GM19452 (cell line): ENCODE results near the gene ZDHHC16.
A peak's percentile ranks its signal among the peaks of the same experiment; 100 is the strongest.
"Not testable (repeated sequence)": the region's sequence is repeated elsewhere in the genome, so short reads cannot be mapped to it uniquely, and the experiment has no call there.

ENCODE experiments used
- ATAC-seq: cut with Tn5 transposase; IDR thresholded peaks from one replicate; pipeline ENCODE4 v1.9.1; 2021; ENCODE audit not compliant: unreplicated experiment

ZDHHC16 gene

GRCh38 chr10:97475936-97476594 lies 30.1 kb downstream of the ZDHHC16 start:
- no peak for ATAC-seq

DNA sequence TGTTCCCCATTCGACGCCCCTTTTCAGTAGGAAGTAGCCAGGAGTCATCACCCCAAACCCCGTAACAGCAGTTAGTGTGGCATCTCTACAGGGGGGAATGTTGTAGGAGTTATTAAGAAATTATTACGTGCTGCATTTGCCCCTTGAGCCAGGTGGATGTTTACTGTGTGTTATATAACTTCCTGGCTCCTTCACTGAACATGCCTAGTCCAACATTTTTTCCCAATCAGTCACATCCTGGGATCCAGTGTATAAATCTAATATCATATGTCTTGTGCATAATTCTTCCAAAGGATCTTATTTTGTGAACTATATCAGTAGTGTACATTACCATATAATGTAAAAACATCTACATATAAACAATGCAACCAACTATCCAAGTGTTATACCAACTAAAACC lies 33.4 kb downstream of the ZDHHC16 start:
- ATAC-seq, result not testable (repeated sequence)

DNA sequence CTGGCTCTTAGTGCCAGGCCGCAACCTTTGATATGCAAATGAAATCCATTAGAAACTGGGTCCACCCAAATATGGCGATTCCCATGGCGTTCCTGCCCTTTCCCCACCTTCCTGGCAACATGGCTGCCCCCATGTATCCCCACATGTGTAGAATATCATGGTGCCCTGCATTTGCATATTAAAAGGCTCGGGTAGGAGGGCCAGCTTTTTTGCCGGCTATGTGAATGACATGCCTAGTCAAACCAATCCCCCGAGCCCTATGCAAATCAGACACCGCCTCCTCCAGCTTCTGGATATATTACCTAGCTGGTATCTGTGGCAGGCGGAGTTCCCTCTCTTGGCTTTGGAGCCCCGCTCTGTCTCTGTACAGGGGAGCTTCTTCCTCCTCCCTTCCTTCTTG lies 34.0 kb downstream of the ZDHHC16 start:
- ATAC-seq, result no peak

DNA sequence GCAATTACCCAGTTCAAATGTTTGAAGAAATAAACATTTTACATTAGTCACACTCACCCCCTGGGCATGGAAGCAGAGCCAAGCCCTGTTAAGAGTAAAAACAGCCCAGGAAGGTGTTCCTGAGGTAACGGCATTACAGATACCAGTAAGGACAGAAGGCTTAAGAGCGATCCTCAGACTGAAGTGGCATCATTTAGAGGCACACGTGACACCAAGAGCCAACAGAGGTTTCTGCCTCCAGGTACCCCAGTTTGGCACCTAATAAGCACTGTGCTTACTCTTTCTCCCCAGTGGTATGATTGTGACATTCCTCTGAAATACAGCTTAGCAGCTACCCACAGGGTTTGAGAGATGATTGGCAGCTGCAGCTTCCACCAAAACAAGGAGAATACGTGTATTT lies 35.1 kb downstream of the ZDHHC16 start:
- ATAC-seq, result no peak

GRCh38 chr10:97482381-97482780 lies 36.4 kb downstream of the ZDHHC16 start:
- ATAC-seq, result no peak

GRCh38 chr10:97483506-97483905 lies 37.5 kb downstream of the ZDHHC16 start:
- ATAC-seq, result no peak

DNA sequence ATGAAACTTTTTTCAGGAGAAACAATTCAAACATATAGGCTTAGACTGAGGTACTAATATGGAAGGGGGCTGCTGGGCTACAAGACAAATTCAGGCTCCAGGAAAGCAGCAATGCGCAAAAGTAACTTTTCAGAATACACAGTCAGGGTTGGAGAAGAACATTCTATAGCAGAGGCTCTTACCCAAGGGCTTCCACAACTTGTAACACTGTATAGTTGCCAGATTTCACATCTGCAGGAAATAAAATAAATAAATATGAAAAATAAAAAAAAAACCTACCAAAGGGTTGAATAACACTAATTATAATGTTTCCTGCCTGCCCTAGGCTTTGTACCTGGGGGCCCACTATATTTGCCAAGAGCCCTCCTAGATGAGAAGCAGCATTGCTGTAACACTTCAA lies 37.9 kb downstream of the ZDHHC16 start:
- ATAC-seq, result no peak

DNA sequence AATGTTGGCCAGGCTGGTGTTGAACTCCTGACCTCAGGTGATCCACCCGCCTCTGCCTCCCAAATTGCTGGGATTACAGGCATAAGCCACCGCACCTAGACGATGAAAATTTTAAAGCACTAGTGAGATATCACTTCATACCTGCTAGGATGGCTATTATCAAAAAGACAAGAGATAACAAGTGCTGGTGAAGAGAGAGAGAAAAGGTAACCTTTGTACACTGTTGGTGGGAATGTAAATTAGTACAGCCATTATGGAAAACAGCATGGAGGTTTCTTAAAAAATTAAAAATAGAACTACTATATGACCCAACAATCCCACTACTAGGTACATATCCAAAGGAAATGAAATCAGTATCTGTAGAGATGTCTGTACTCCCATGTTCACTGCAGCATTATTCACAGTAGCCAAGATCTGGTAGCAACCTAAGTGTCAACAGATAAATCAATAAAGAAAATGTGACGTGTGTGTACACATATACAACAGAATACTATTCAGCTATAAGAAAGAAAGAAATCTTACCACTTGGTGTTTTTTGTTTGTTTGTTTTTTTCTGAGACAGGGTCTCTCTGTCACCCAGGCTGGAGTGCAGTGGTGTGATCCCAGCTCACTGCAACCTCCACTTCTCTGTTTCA lies 39.8 kb downstream of the ZDHHC16 start:
- ATAC-seq, result no peak

DNA sequence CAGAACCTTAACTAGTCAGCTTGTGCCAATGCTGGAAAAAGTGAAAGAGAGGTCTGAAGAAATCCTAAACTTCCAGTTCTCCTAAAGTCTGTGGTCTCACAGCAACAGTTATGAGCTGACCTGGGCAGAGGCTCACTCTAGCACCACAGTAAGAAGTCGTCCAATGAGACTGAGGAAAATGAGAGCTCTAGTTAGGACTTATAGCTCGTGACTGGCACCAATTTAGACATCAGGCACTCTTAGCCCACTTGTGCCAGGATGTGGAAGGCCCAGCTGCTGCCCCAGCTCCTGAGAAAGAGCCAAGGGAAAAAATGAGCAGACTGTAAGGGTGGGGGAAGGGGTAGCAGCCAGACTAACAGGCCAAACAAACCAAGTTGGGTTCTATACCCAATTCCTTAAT lies 44.6 kb downstream of the ZDHHC16 start:
- ATAC-seq, result no peak

- no peak for ATAC-seq
Observed at GRCh38 chr10:97494151-97494550, 48.2 kb downstream of the ZDHHC16 start.

- ATAC-seq, result no peak
Observed at GRCh38 chr10:97494863-97495506, 49.0 kb downstream of the ZDHHC16 start.

DNA sequence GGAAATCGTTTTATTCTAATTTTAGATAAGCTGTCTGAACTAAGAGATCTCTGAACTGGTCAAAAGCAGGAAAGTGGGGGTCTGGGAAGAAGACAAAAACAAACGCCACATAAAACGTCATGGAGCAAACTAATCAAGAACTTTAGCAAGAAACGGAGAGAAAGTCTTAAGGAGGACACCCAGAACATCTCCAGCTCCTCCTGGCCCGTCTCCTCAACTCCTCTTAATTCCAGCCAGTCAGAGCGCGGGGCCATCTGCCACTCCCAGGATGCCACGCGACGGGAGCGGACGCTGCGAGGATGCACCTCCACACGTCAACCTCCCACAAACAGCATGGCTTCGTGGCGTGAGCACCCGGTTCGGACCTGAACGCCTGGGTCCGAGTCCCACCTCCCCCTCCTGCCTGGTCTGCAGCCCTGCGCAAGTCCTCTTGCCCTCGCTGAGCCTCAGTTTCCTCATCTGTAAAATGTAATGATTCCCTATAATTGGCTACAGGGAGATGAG lies 51.6 kb downstream of the ZDHHC16 start:
- no peak for ATAC-seq

DNA sequence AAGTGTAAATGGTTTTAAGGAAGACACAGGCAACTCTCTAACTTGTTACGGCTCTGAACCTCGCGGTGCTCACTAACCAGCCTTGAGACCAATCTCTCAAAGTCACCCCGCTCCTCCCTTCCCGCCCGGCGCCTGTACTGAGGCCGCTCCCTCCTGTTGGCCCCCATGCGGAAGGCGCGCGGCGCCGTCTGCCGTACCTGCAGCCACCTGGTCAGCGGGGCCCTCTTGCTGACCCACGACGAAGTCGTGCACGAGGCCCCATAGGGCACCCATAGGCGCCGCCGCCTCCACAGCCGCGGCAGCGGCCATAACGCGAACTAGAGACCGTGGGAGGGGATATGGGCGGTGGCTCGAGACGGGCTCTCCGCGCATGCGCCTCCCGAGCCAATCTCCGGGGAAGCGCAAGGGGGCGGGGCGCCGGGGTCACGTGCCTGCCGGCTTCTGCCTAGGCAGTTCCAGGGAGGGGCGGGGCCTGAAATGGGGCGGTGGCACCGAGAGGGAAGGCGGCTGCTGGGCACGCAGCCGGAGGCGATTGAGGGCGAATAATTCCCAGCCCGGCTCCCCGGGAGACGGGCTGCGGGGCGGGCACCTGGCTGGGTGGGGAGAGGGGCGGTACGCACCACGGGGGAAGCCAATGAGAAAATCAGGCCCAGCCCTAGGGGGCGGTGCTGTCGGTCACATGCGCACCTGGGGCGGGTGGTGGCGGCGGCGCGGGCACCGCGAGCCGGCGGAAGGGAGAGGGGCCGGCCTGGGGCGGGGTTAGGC lies 52.3 kb downstream of the ZDHHC16 start, which contains the start of gene MMS19:
Gene MMS19 (minus strand): TSS at position 347 of the 765 bp plus-strand sequence. CDS start 38 bp downstream, at position 309.
- peak; percentile 92 for ATAC-seq

DNA sequence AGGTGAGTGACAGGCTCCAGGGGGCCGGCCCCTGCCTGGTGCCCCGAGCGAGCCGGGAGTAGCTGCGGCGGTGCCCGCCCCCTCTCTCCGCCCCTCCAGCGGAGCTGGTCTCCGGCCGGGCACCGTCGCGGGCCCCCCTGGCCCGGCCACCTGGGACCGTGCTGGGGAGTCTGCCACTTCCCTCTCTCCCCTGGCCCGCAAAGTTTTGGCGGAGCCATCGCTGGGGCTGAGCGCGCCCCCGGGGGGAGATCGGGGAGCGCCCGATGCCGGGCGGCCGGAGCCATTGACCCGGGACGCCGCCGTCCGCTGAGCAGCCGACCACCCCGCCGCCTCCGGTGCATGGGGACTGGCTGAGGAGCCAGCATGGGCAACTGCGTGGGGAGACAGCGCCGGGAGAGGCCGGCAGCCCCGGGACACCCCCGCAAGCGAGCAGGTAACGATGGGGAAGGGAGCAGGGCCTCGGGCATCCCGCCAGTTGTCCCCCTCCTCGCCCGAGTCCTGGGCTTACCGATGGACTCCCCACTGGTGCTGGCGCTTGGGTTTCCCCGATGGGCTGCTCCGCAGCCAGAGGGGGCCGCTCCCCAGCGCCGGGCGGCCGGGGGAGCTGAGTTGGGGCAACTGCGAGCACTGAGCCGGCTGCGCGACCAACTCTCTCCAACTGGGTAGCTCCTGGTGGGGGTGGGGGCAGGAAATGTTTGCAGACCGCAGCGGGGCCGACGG lies 53.0 kb downstream of the ZDHHC16 start, which contains the start of gene UBTD1:
Gene UBTD1 (plus strand): TSS at position 84 of the 720 bp plus-strand sequence. CDS start 280 bp downstream, at position 364.
- ATAC-seq, result no peak

- no peak for ATAC-seq
Observed at GRCh38 chr10:97499561-97500296, 53.8 kb downstream of the ZDHHC16 start.

DNA sequence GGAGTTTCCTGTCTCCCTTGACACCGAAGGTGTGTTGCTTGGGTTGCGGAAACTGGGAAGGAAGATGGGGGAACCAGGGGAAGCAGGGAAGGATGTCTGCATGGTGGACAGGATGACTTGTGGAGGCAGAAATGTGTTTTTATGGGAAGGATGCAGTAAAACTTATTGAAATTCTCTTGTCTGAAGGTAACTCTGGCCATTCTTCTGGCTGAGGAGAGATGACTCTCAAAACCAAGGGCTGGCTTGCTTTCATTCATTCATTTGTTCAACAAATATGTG lies 54.3 kb downstream of the ZDHHC16 start:
- no peak for ATAC-seq

DNA sequence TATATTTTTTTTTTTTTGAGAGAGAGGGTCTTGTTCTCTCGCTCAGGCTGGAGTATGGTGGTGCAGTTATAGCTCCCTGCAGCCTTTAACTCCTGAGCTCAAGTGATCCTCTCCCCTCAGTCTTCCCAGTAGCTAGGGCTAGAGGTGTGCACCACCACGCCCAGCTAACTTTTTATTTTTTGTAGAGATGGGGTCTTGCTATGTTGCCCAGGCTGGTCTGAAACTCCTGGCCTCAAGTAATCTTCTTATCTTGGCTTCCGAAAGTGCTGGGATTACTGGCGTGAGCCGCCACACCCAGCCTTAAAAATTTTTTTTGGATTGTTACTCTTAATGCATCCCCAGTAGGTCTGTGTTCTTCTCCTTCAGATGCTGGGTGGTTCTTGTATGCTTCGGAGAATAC lies 56.9 kb downstream of the ZDHHC16 start:
- ATAC-seq, result no peak

- no peak for ATAC-seq
Observed at GRCh38 chr10:97503406-97503805, 57.4 kb downstream of the ZDHHC16 start.

DNA sequence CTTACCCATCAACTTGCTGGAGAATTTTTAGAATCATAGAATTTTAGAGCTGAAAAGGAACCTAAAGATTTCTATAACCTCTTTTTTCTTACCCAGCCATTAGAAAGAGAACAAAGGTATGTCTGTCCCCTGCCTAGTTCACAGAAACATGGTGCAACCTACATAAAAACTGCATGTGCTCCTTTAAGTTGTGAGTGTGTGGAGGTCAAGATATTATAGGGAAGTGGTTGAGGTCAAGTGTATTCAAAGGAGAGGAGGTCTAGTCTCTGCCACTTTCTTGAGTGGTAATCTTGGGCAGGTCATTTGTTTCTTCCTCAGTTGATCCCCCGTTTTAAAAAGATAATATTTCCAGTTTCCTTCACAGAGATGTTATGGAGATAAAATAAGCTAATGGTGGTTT lies 59.2 kb downstream of the ZDHHC16 start:
- no peak for ATAC-seq
